Adrenal gland (tissue), 12 donors: ENCODE results near the gene MARK2. TPM values are rescaled to one million over a fixed set of nuclear protein-coding genes. Genes with fewer than 3 reads are reported as not detected.

Source experiments
- DNase-seq, 7 donors: peaks; one replicate each; pipeline ENCODE4 v3.0.0-alpha.2; 2019 to 2020
- H3K27ac ChIP-seq, 5 donors: fragments of 200-600 bp; sonication (generic) in 4 of 5; 1 replicate in 3 of 5; 2 replicates in 2 of 5; pipeline versions ENCODE4 v1.5.1 to v1.8.0; 2016 to 2020; ENCODE audit warnings: mild to moderate bottlenecking in 1 of 5
- H3K27me3 ChIP-seq: fragments of 200-600 bp; 2 replicates; pipeline ENCODE4 v1.8.0; 2021
- H3K36me3 ChIP-seq, 2 donors: fragments of 200-600 bp; replicated peaks in 1 of 2; 1 replicate in 1 of 2; 2 replicates in 1 of 2; pipeline versions ENCODE4 v1.5.1 to v1.8.0; 2018 to 2022
- H3K4me1 ChIP-seq, 2 donors: fragments of 200-600 bp; replicated peaks in 1 of 2; 1 replicate in 1 of 2; 2 replicates in 1 of 2; pipeline versions ENCODE4 v1.5.1 to v1.8.0; 2018 to 2021
- H3K4me3 ChIP-seq, 4 donors: fragments of 200-600 bp; sonication (generic) in 3 of 4; one replicate each; pipeline ENCODE4 v1.5.1; 2016 to 2018
- H3K9me3 ChIP-seq, 3 donors: fragments of 200-600 bp; sonication (generic) in 1 of 3; replicated peaks in 1 of 3; 1 replicate in 2 of 3; 2 replicates in 1 of 3; pipeline versions ENCODE4 v1.5.1 to v1.8.0; 2016 to 2021
- CTCF ChIP-seq, 6 experiments: fragments of 450-650 bp in 4 of 6; fragments of 200-600 bp in 2 of 6; sonication (generic) in 1 of 6; IDR thresholded peaks; 1 replicate in 5 of 6; 2 replicates in 1 of 6; pipeline versions ENCODE4 v1.5.1 to v1.8.0; 2016 to 2021; ENCODE audit warnings: antibody characterized with exemption in 6 of 6, mild to moderate bottlenecking in 2 of 6, moderate library complexity in 1 of 6
- POLR2A ChIP-seq, 2 donors: fragments of 450-650 bp; IDR thresholded peaks; one replicate each; pipeline ENCODE4 v1.6.1; 2017; ENCODE audit warnings: antibody characterized with exemption in 2 of 2, mild to moderate bottlenecking in 2 of 2, moderate library complexity in 1 of 2
- WGBS, 4 donors: extraction: QIAGEN DNeasy Blood & Tissue Kit in 2 of 4; methylation state at CpG; one replicate each; pipeline versions ENCODE4 v1.1.5 to v1.1.7; 2013 to 2017; 5-methylcytosine and 5-hydroxymethylcytosine counted together
- intact Hi-C, 2 donors: fragments of 100-400 bp; cut with DNase I; formaldehyde crosslinking; loops; one replicate each; pipeline versions ENCODE4 v1.14.1 to v1.15.0; 2022 to 2023
- polyA plus RNA-seq, 3 donors: library from polyadenylated mRNA; stranded (reverse); fragments of 200-250 nt in 2 of 3; fragments of 350-450 nt in 1 of 3; fragmentation: Illumina TruSeq in 1 of 3; extraction: RNeasy Lipid Tissue Mini Kit (QIAGEN cat#74804) in 1 of 3; gene quantifications; one replicate each; pipeline ENCODE4 v1.2.3, GENCODE V29; 2013 to 2014
- total RNA-seq, 9 donors: library from RNA; depleted of rRNA in 4 of 9; stranded (reverse); fragments of >200 nt in 4 of 9; fragments of 120-200 nt in 1 of 9; fragmentation: NEBNext Ultra II Directional in 1 of 9; extraction: Animal tissue kit (Norgen Biotek cat#: 25700) in 1 of 9; gene quantifications; one replicate each; pipeline versions ENCODE4 v1.1.0 to v1.2.4, GENCODE V29; 2013 to 2023
- donor health status: healthy with polysubstance abuse.
- donor health status: Bipolar disorder and iron deficiency.
- donor health status: DM: yes; HTN: yes; CAD: no.
- donor health status: DM: no; HTN: no; CAD: no.
- donor health status: DM: no; HTN: no; CAD: no.
- donor health status: DM: yes; HTN: yes; CAD: no.

Gene MARK2
- total and polyA plus RNA-seq, 12 donors = 7.3 to 39.7 (median 31.6) TPM

- H3K4me1 ChIP-seq = peaks cover 45 to 57% of the 10 kb centered on the region in 2 donors
Measured at GRCh38 chr11:63874511-63874910, 35.6 kb downstream of the MARK2 start.

GRCh38 chr11:63875506-63876065, 36.7 kb downstream of the MARK2 start:
- DNase-seq = no peak
- Histone ChIP-seq H3K36me3 (no peaks in the 10 kb centered on the region), H3K9me3 (no peaks in the 10 kb centered on the region), H3K27ac (peak overlapping the region in 1 of 5 donors; percentile 81), H3K4me3 (no peak overlapping the region), H3K4me1 (peaks cover 45 to 57% of the 10 kb centered on the region in 2 donors), H3K27me3 (no peaks in the 10 kb centered on the region)
- 90% methylated on average over 8 of the region's 8 CpGs for WGBS, 4 donors
- intact Hi-C loops = loop anchor here in 1 of 2 donors (5.0 kb wide), 1 partner anchor 33 kb away; no protein-coding TSS in a partner anchor
- TF ChIP-seq POLR2A (IDR thresholded peaks at IDR 0.05) = no peak
- no peak for TF ChIP-seq CTCF (IDR thresholded peaks at IDR 0.05)

More at GRCh38 chr11:63874511-63874910, 35.6 kb downstream of the MARK2 start:
- Histone ChIP-seq H3K4me3 (no peak overlapping the region), H3K36me3 (no peaks in the 10 kb centered on the region), H3K27me3 (no peaks in the 10 kb centered on the region), H3K27ac (peak overlapping the region in 4 of 5 donors; percentile 5 to 81 (median 62)), H3K9me3 (no peaks in the 10 kb centered on the region)
- intact Hi-C loops = no loop called here
- TF ChIP-seq CTCF (IDR thresholded peaks at IDR 0.05) = no peak
- TF ChIP-seq POLR2A (IDR thresholded peaks at IDR 0.05) = no peak
- 36 to 74% (median 45%) methylated on average over 6 of the region's 6 CpGs for WGBS, 4 donors
- DNase-seq = peak in 2 of 7 donors; percentile 28 to 50

- WGBS, 4 donors = 93 to 98% (median 96%) methylated on average over 6 of the region's 6 CpGs
- H3K27ac ChIP-seq = no peak overlapping the region
- no peak overlapping the region for H3K4me3 ChIP-seq
- TF ChIP-seq POLR2A (IDR thresholded peaks at IDR 0.05) = no peak
- no peaks in the 10 kb centered on the region for H3K9me3 ChIP-seq
- H3K27me3 ChIP-seq = no peaks in the 10 kb centered on the region
- no peak for DNase-seq
- peaks cover 52 to 60% of the 10 kb centered on the region in 2 donors for H3K4me1 ChIP-seq
- H3K36me3 ChIP-seq = no peaks in the 10 kb centered on the region
- intact Hi-C loops = loop anchor here in 1 of 2 donors (5.0 kb wide), 1 partner anchor 34 kb away; no protein-coding TSS in a partner anchor
Measured at GRCh38 chr11:63876616-63877015, 37.7 kb downstream of the MARK2 start.

GRCh38 chr11:63877658-63878241, 38.8 kb downstream of the MARK2 start:
- WGBS, 4 donors = 81 to 93% (median 86%) methylated on average over 5 to 6 of the region's 6 CpGs
- intact Hi-C loops = loop anchor here in 1 of 2 donors (5.0 kb wide), 1 partner anchor 35 kb away; no protein-coding TSS in a partner anchor
- Histone ChIP-seq H3K4me3 (no peak overlapping the region), H3K9me3 (no peaks in the 10 kb centered on the region), H3K27ac (peak overlapping the region in 1 of 5 donors; percentile 12), H3K36me3 (no peaks in the 10 kb centered on the region), H3K4me1 (peaks cover 46 to 57% of the 10 kb centered on the region in 2 donors), H3K27me3 (no peaks in the 10 kb centered on the region)
- no peak for TF ChIP-seq CTCF (IDR thresholded peaks at IDR 0.05)
- TF ChIP-seq POLR2A (IDR thresholded peaks at IDR 0.05) = no peak
- DNase-seq = no peak
